ENCODE results near the gene AGBL4.
A peak's percentile ranks its signal among the peaks of the same experiment; 100 is the strongest.
"Not testable (repeated sequence)": the region's sequence is repeated elsewhere in the genome, so short reads cannot be mapped to it uniquely, and the experiment has no call there.

AGBL4 gene

DNA sequence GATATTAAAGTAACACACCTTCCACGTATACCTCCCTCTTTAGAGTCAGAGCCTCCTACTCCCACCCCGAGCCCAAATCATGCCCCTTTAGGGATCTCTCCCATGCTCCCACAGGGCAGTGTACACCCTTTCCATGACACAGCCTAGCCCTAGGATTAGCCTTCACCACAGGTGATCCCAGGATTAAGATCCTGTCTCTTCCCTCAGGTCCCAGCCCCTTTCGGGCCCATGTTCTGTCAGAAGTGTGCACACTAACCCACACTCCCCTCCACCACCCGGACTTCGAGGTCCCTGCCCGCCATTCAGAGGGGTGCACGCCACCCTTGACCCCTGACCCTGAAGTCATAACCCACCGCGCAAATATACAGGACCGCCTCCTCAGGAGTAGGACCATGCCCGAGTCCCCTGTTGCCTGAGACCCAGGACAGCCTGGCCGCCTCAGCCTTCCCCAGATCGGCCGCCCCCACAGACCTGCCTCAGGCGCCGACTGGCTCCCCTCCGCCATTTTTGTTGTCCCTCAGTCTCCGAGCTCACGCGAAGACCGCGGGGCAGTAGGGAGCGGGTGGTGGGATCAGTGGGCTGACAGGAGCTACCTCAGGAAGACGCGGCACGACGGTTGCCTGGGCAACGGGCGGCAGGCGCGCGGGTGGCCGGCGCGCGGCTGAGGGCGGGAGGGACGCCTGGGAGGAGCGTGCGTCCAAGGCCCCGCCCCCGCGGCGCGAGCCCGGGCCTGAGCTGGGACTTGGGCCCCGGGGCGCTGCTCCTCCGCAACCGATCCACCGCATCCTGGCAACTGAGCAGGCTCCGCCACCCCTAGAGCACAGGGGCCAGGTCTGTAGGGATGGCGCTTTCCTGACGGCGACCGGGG is at the start of gene AGBL4:
TSS of gene AGBL4 (minus strand) at position 663 of the 868 bp plus-strand sequence.
- DNase-seq (ENCODE audit: low spot score): peak; percentile 83
- peak; percentile 90 for FAIRE-seq

GRCh38 chr1:50066806-50067205 is 43.1 kb upstream of the AGBL4 start:
- FAIRE-seq: no peak
- DNase-seq (ENCODE audit: low spot score): no peak

DNA sequence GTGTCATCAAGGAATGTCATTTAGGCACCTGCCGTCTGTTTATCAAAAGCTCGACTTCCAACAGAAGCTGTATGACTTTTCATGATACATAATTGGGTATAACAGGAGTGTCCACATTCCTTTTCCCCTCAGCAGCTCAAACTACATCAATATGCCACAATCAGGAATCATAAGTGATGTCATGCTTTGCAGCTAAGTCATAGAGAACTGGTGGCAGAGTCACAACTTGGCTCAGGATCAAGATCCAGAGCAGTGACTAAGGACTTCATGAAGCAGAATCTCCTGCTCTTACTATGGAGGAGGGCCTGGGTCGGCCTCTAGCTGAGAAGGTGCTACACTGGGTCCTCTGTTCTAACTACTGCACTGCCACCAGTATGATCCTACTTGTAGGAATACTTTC is 36.5 kb upstream of the AGBL4 start:
- no peak for FAIRE-seq
- DNase-seq (ENCODE audit: low spot score): peak; percentile 18

DNA sequence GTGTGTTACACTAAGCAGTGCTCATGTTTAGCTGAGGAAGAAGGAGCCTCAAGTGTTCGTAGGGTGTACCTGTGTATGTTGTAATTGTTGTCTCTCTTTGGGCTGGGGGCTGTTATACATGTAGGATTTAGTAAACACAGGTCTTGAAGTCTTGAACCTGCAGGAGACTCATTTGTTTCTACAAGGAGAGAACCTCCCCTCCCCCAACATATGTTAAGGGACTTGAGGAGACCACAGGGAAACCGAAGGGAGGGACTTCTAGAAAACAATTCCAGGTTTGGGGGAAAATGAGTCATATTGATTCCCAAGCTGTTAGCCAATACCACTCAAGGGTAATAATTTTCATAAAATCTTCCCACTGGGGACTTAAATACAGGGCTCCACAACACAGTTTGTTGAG is 25.0 kb upstream of the AGBL4 start:
- FAIRE-seq (no peak), DNase-seq (ENCODE audit: low spot score) (no peak)

DNA sequence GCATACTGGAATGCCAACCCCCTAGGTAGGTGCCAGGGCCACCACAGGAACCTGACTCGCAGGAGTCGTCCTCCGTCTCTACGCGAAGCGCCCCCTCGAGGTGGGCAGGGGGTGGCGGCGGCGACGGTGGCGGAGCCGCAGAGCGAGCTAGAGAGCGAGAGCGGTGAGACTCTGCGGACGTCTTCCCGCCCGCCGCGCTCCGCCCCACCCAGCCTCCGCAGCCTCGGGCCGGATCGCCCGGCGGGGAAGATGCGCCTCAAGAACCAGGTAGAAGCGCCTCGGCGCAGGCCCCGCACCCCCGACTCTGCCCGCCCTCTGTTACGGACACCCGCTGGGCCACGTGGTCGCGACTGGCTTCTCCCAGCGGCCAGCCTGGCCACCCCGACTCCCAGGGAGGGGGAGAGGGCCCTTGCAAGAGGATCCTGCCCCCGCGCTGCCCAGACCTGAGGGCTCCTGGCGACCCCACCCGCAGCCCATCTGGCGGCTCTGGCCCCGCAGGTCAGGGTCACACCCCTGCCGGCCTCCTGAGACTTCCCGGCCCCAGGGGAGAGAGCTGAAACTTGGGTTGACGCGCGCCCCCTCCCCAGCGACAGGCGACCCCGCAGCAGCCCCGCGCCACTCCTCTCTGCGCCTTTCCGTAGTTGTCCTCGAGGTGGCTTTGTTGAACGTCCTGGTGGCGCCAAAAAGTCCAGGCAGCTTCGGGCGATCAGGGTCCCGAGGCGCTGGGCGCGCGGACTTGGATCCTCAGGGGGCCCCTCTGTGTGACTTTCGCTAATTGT is 24.4 kb upstream of the AGBL4 start:
- DNase-seq (ENCODE audit: low spot score) (peak; percentile 59), FAIRE-seq (no peak)

DNA sequence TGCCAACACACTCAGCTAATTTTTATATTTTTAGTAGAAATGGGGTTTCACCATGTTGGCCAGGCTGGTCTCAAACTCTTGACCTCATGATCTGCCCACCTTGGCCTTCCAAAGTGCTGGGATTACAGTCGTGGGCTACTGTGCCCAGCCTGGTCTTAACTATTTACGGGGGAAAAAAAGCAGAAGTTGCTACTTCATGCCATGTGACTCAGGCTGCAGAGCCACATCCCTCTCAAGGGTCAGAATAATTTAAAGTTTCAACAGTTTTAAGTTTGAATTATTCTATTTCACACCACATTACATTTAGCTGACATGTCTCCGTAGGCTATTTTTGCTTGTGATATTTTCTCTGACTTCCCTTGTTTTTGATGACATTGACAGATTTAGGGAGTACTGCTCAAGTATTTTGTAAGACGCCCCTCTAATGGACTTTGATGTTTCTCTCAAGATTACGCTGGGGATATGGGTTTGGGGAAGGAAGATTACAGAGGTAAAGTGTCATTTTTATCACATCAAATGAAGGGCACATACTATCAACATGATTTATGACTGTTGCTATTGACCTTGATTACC is 14.6 kb upstream of the AGBL4 start:
- no peak for DNase-seq (ENCODE audit: low spot score)
- FAIRE-seq: no peak

GRCh38 chr1:50027794-50028193 is 4.0 kb upstream of the AGBL4 start:
- DNase-seq (ENCODE audit: low spot score) (no peak), FAIRE-seq (no peak)

GRCh38 chr1:49995734-49996133 is 28.0 kb downstream of the AGBL4 start:
- no peak for DNase-seq (ENCODE audit: low spot score)
- FAIRE-seq: no peak

GRCh38 chr1:49971088-49971487 is 52.7 kb downstream of the AGBL4 start:
- no peak for DNase-seq (ENCODE audit: low spot score)
- no peak for FAIRE-seq

DNA sequence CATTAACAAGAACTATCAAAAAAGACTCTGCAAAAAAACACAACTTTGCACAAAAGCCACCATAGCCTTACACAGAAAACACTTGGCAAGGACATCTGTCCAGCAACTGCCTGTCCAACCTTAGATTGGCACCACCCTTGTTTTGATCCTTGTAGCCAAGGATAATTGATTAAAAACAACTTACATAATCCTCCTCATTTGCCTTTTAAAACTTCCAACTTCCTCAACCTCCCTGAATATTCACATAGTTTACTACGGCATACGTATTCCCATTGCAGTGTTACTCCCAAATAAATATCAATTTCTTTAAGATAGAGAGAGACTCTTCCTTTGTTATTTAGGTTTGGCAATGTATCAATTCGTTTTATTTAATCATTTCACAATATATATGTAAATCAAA is 72.4 kb downstream of the AGBL4 start:
- FAIRE-seq (no peak), DNase-seq (ENCODE audit: low spot score) (no peak)

- not testable (repeated sequence) for FAIRE-seq; DNase-seq (ENCODE audit: low spot score)
Measured at GRCh38 chr1:49915301-49915700, 108.5 kb downstream of the AGBL4 start.

DNA sequence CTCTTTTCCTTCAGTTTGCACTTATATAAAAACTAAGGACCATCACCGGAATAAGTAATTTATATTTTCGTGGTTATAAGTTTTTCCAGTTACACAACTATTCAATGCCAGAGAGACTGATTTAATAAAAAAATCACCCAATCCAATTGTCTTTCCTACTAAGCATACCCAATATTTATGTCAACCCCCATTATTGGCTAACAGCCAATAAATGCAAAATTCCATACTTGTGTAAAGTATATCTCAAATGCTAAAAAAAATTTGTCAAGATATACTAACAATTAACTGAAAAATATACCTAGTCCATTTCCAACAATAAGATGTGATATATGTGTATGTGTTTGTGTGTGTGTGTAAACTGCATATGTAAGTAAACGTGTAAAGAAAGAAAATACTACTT is 117.4 kb downstream of the AGBL4 start:
- FAIRE-seq (no peak), DNase-seq (ENCODE audit: low spot score) (no peak)

DNA sequence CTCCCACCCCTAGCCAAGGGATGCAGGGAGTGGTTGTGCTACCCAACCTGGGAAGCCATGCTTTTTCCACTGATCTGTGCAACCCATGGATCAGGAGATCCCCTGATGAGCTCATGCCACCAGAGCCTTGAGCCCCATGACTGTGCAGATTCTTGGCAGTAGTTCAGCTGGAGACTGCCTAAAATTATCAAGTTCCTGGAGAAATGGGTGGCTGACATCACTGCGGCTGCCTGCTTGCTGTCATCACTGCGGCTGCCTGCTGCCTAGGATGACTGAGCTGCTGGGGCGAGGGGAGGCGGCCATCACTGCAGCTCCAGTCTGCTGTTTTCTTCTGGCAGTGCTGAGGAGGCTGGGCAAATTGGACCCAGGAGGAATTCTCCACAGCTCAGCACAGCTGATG is 159.2 kb downstream of the AGBL4 start:
- FAIRE-seq (no peak), DNase-seq (ENCODE audit: low spot score) (peak; percentile 52)

DNA sequence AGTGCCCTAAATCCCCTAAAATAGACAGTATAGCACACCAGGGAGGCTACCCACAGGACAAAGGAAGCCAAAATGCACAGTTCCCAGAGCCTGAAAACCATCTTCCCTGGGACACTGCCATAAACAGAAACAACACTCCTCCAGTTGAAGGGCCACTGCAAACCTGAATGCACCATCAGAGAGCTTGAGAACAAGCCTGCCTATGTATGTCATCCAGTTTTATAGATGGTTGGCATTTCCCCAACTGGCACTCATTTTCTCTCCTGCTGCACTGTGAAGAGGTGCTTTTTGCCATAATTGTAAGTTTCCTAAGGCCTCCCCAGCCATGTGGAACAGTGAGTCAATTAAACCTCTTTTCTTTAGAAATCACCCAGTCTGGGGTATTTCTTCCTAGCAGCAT is 169.0 kb downstream of the AGBL4 start:
- FAIRE-seq (no peak), DNase-seq (ENCODE audit: low spot score) (no peak)

DNA sequence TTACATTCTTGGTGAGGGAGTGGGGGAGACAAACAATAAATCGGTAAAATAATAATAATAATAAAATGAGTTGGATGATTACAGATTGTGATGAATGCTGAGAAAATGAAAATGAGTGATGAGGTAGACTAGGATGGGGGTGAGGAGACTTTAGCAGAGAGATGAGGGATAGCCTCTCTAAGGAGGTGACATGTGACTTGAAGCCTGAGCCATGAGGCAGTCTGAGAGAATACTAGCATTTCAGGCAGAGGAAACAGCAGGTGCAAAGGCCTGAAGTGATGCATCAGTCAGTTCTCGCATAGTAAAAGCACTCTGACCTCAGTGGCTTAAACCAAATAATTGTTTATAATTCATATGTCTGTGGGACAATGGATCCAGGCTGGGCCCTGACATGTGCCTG is 181.2 kb downstream of the AGBL4 start:
- FAIRE-seq: no peak

GRCh38 chr1:49841767-49842166 is 182.0 kb downstream of the AGBL4 start:
- FAIRE-seq (no peak), DNase-seq (ENCODE audit: low spot score) (no peak)

More for the DNA sequence above, 181.2 kb downstream of the AGBL4 start:
- DNase-seq (ENCODE audit: low spot score): no peak

DNA sequence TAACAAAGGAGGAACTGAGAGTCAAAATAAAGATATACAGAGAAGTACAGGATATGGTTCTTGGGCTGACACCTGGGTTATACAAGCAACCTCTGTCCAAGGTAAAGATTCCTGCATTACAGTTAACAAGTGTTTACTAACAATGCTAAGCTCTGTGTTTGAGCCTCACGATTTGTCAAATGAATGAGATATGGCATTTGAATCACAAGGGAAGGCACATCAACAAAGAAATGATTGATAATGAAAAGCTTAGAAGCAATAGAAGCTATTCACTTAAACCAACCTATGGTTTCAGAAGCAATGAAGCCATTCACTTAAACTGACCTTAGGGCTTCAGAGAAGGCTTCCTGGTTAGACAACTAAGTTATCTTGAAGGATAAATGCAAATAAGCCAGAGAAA is 199.5 kb downstream of the AGBL4 start:
- FAIRE-seq: no peak
- no peak for DNase-seq (ENCODE audit: low spot score)

GRCh38 chr1:49817681-49818080 is 206.1 kb downstream of the AGBL4 start:
- no peak for DNase-seq (ENCODE audit: low spot score)
- FAIRE-seq: no peak

DNA sequence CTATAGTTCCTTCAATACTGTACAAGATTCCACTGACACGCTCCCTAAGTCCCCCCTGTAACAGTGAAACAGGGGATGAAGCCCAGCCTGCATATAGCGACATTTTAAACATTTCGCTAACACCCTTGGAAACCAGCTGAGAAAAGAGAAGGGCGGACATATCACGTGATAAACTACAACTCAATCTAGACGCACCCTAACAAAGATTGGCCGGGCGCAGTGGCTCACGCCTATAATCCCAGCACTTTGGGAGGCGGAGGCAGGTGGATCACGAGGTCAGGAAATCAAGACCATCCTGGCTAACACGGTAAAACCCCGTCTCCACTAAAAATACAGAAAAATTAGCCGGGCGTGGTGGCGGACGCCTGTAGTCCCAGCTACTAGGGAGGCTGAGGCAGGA is 236.7 kb downstream of the AGBL4 start:
- DNase-seq (ENCODE audit: low spot score); FAIRE-seq: not testable (repeated sequence)

DNA sequence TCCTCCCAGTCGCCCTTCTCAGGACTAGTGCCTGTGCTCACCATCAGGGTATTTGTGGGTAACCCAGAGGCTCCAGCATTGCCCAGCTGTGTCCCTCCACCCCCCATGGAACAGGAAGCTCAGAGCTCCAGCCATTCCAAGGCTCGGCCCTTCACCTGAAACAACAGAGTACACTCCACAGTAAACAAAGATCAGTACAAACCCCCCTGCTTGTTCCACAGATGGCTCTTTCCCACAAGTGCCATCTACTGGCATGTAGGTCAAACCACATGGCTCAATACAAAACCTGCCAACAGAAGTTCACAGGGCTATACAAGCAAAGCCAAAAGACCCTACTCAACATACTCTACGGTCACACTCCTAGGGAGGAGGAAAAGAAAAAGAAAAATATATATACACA is 258.7 kb downstream of the AGBL4 start:
- no peak for DNase-seq (ENCODE audit: low spot score)
- FAIRE-seq: no peak

- DNase-seq (ENCODE audit: low spot score): not testable (repeated sequence)
Measured at GRCh38 chr1:49738118-49738517, 285.6 kb downstream of the AGBL4 start.

GRCh38 chr1:49728377-49728776 is 295.4 kb downstream of the AGBL4 start:
- FAIRE-seq (no peak), DNase-seq (ENCODE audit: low spot score) (peak; percentile 31)

More at GRCh38 chr1:49738118-49738517, 285.6 kb downstream of the AGBL4 start:
- not testable (repeated sequence) for FAIRE-seq

All from urothelium cell line (cell line).